GDM1 (cell line): ENCODE results near the gene DUOX1.

Source experiments
- DNase-seq: peaks from one replicate; lab custom pipeline; 2025; lab: John Stamatoyannopoulos, UW

Gene DUOX1

GRCh38 chr15:45106002-45106790 is 23.6 kb upstream of the DUOX1 start:
- DNase-seq, result no peak

- DNase-seq, result no peak
Measured at GRCh38 chr15:45107941-45108630, 21.7 kb upstream of the DUOX1 start.

GRCh38 chr15:45110256-45110820 is 19.5 kb upstream of the DUOX1 start:
- DNase-seq, result no peak

GRCh38 chr15:45111390-45112142 is 18.2 kb upstream of the DUOX1 start:
- DNase-seq, result no peak

GRCh38 chr15:45112143-45112590 is 17.6 kb upstream of the DUOX1 start:
- no peak for DNase-seq

- DNase-seq, result no peak
Measured at GRCh38 chr15:45112591-45113379, 17.0 kb upstream of the DUOX1 start.

GRCh38 chr15:45113380-45113990 is 16.3 kb upstream of the DUOX1 start:
- DNase-seq, result no peak

- DNase-seq, result no peak
Measured at GRCh38 chr15:45114076-45114750, 15.6 kb upstream of the DUOX1 start, which contains the start of the genes DUOX2 and DUOXA2. Gene DUOX2 (minus strand): TSS chr15:45114172. CDS start chr15:45113411, 761 bp downstream. Gene DUOXA2 (plus strand): TSS chr15:45114326. CDS start chr15:45114606, 280 bp downstream.

- no peak for DNase-seq
Measured at GRCh38 chr15:45114751-45115085, 15.1 kb upstream of the DUOX1 start.

GRCh38 chr15:45115312-45115820 is 14.4 kb upstream of the DUOX1 start:
- DNase-seq, result no peak

GRCh38 chr15:45116006-45116481 is 13.8 kb upstream of the DUOX1 start:
- DNase-seq, result no peak

GRCh38 chr15:45116482-45117307 is 13.1 kb upstream of the DUOX1 start:
- no peak for DNase-seq

- no peak for DNase-seq
Measured at GRCh38 chr15:45117308-45118130, 12.3 kb upstream of the DUOX1 start.

GRCh38 chr15:45118131-45118588 is 11.6 kb upstream of the DUOX1 start:
- peak; percentile 70 for DNase-seq

GRCh38 chr15:45118996-45119395 is 10.8 kb upstream of the DUOX1 start:
- no peak for DNase-seq

GRCh38 chr15:45120081-45120972 is 9.5 kb upstream of the DUOX1 start:
- DNase-seq, result no peak

GRCh38 chr15:45121020-45121419 is 8.8 kb upstream of the DUOX1 start:
- DNase-seq, result no peak
